GM12878 (cell line): ENCODE data around the gene DEF6. TPM values are rescaled to one million over a fixed set of nuclear protein-coding genes. Genes with fewer than 3 reads are reported as not detected.

Experiments
- ATAC-seq: fragments of 200-7000 bp; cut with Tn5 transposase; 3 replicates; pipeline ENCODE4 v1.9.1; 2020; ENCODE audit warnings: mild to moderate bottlenecking, moderate library complexity
- BruUV-seq: library from RNA; stranded (reverse); fragments of 400-500 nt; replicated peaks from 2 replicates; lab custom pipeline; 2021; lab: Mats Ljungman, UMichigan
- CTCF ChIA-PET: fragments of 300-600 bp; sonication (Branson Sonifier 250); formaldehyde crosslinking; extraction: SDS; loops from one replicate; lab custom pipeline; 2021; ENCODE audit warnings: inconsistent platforms; lab: Yijun Ruan, JAX
- POLR2A ChIA-PET: fragments of 350-600 bp; formaldehyde crosslinking; extraction: SDS; loops from one replicate; lab custom pipeline; 2021; ENCODE audit warnings: inconsistent platforms; lab: Charles Lee
- RAD21 ChIA-PET: fragments of 300-600 bp; sonication (Branson Sonifier 250); formaldehyde crosslinking; loops from one replicate; lab custom pipeline; 2023; ENCODE audit warnings: antibody characterized with exemption; ENCODE audit not compliant: unreplicated experiment; lab: Charles Lee
- SMC1A ChIA-PET: fragments of 300-600 bp; sonication (Branson Sonifier 250); formaldehyde crosslinking; loops from one replicate; lab custom pipeline; 2023; ENCODE audit not compliant: unreplicated experiment, uncharacterized antibody; lab: Charles Lee
- DNase-seq: peaks from one replicate; pipeline ENCODE4 v3.0.0-alpha.2; 2011; ENCODE audit warnings: low read depth, low spot score
- FAIRE-seq: peaks from 3 replicates; lab custom pipeline; 2011; peaks lifted over from hg19 to GRCh38; lab: Jason Lieb, UNC
- H2AFZ ChIP-seq: 2 replicates; pipeline ENCODE4 v1.6.0; 2011; ENCODE audit warnings: low read depth, low read length, control low read depth; ENCODE audit not compliant: control insufficient read depth
- H3K27ac ChIP-seq: 2 replicates; pipeline ENCODE4 v1.5.1; 2011; ENCODE audit warnings: control low read depth; ENCODE audit not compliant: control insufficient read depth, insufficient read depth
- H3K27me3 ChIP-seq, 2 experiments: replicated peaks in 1 of 2; 2 replicates each; pipeline versions ENCODE4 v1.6.0 to v1.6.1; 2011; ENCODE audit warnings: low read length in 1 of 2; ENCODE audit not compliant: control insufficient read depth in 2 of 2, insufficient read depth in 2 of 2
- H3K36me3 ChIP-seq, 2 experiments: 2 replicates each; pipeline ENCODE4 v1.5.1; 2011; ENCODE audit warnings: low read length in 1 of 2; ENCODE audit not compliant: control insufficient read depth in 2 of 2, insufficient read depth in 2 of 2
- H3K4me1 ChIP-seq: 2 replicates; pipeline ENCODE4 v1.6.1; 2011; ENCODE audit warnings: mild to moderate bottlenecking, low read length, moderate library complexity, mixed read lengths; ENCODE audit not compliant: control insufficient read depth, insufficient read depth
- H3K4me2 ChIP-seq: 2 replicates; pipeline ENCODE4 v1.6.0; 2011; ENCODE audit warnings: control low read depth; ENCODE audit not compliant: control insufficient read depth, insufficient read depth
- H3K4me3 ChIP-seq: fragments of 200-600 bp; sonication (generic); 2 replicates; pipeline ENCODE4 v1.5.1; 2016
- H3K79me2 ChIP-seq: 2 replicates; pipeline ENCODE4 v1.6.0; 2011; ENCODE audit warnings: low read length; ENCODE audit not compliant: control insufficient read depth, insufficient read depth
- H3K9ac ChIP-seq: 2 replicates; pipeline ENCODE4 v1.8.0; 2011; ENCODE audit warnings: low read length, control low read depth, mixed read lengths; ENCODE audit not compliant: control insufficient read depth, insufficient read depth
- H3K9me3 ChIP-seq: replicated peaks from 3 replicates; pipeline ENCODE4 v1.5.1; 2011; ENCODE audit warnings: mild to moderate bottlenecking, low read length; ENCODE audit not compliant: control insufficient read depth, insufficient read depth
- H4K20me1 ChIP-seq: 2 replicates; pipeline ENCODE4 v1.6.0; 2011; ENCODE audit not compliant: control insufficient read depth, insufficient read depth
- CHD2 ChIP-seq: IDR thresholded peaks from 2 replicates; pipeline ENCODE4 v1.6.1; 2011; ENCODE audit warnings: low read depth, low read length, improper control_type of control experiment, borderline replicate concordance
- FOS ChIP-seq: IDR thresholded peaks from 3 replicates; pipeline ENCODE4 v1.6.1; 2011; ENCODE audit warnings: borderline replicate concordance; ENCODE audit not compliant: insufficient read length; ENCODE audit errors: extremely low read depth
- FOXM1 ChIP-seq: IDR thresholded peaks from 2 replicates; pipeline ENCODE4 v1.6.1; 2012; ENCODE audit warnings: low read depth, mild to moderate bottlenecking, inconsistent platforms, low read length, moderate library complexity
- IRF5 ChIP-seq: fragments of 450-650 bp; IDR thresholded peaks from 2 replicates; pipeline ENCODE4 v1.6.1; 2017; ENCODE audit warnings: borderline replicate concordance
- MAX ChIP-seq: IDR thresholded peaks from 2 replicates; pipeline ENCODE4 v1.6.1; 2012; ENCODE audit warnings: low read depth, low read length, improper control_type of control experiment
- RAD21 ChIP-seq: IDR thresholded peaks from 2 replicates; pipeline ENCODE4 v1.6.1; 2011; ENCODE audit warnings: mild to moderate bottlenecking, low read depth, low read length, moderate library complexity; ENCODE audit not compliant: insufficient read depth
- RAD51 ChIP-seq: fragments of 450-650 bp; IDR thresholded peaks from 2 replicates; pipeline ENCODE4 v1.6.1; 2016; ENCODE audit warnings: moderate library complexity, mild to moderate bottlenecking, inconsistent platforms
- SMC3 ChIP-seq: IDR thresholded peaks from 2 replicates; pipeline ENCODE4 v1.6.1; 2011; ENCODE audit warnings: low read length, improper control_type of control experiment, borderline replicate concordance
- SPI1 ChIP-seq: IDR thresholded peaks from 2 replicates; pipeline ENCODE4 v1.6.1; 2011; ENCODE audit warnings: low read depth, mild to moderate bottlenecking, low read length, moderate library complexity, borderline replicate concordance; ENCODE audit not compliant: insufficient read depth
- ZBTB33 ChIP-seq: fragments of 450-650 bp; IDR thresholded peaks from 2 replicates; pipeline ENCODE4 v1.6.1; 2017; ENCODE audit warnings: mild to moderate bottlenecking
- WGBS: methylation state at CpG from one replicate; pipeline ENCODE4 v1.1.6; 2016; ENCODE audit warnings: low lambda C conversion rate; ENCODE audit not compliant: insufficient replicate concordance, insufficient coverage; ENCODE audit errors: missing lambda C conversion rate; 5-methylcytosine and 5-hydroxymethylcytosine counted together
- in situ Hi-C: fragments of 300-500 bp; cut with MboI; formaldehyde crosslinking; loops from 9 replicates; pipeline ENCODE4 v1.14.3; 2018; ENCODE audit warnings: mixed read lengths
- intact Hi-C: fragments of 100-400 bp; cut with micrococcal nuclease; formaldehyde crosslinking; loops from one replicate; pipeline ENCODE4 v1.14.2; 2022; ENCODE audit not compliant: unreplicated experiment
- polyA plus RNA-seq, 11 experiments: library from polyadenylated mRNA; depleted of rRNA in 4 of 11; unstranded in 6 of 11; stranded (reverse) in 5 of 11; fragments of >200 nt; fragmentation: Nextera tagmentation in 4 of 11; fragmentation: Illumina TruSeq in 1 of 11; extraction: Ambion mirVana in 4 of 11; extraction: Trizol in 1 of 11; gene quantifications; 1 replicate in 1 of 11; 2 replicates in 10 of 11; pipeline versions ENCODE4 v1.2.1 to v1.2.3, GENCODE V29; 2011 to 2016; ENCODE audit warnings: inconsistent platforms in 2 of 11, missing spikeins in 2 of 11, low read depth in 1 of 11
- total RNA-seq, 4 experiments: library from RNA; depleted of rRNA in 3 of 4; stranded (reverse); fragments of >200 nt in 3 of 4; fragmentation: Illumina TruSeq in 1 of 4; extraction: Trizol in 1 of 4; gene quantifications; 2 replicates each; pipeline versions ENCODE4 v1.2.1 to v1.2.3, GENCODE V29; 2013 to 2021

Gene DEF6
- total and polyA plus RNA-seq, 10 of the 15 experiments (the other 5 are each of a cell fraction or from before 2014, with no cell fraction given), result 3.3 to 69.5 (median 48.8) TPM

GRCh38 chr6:35251949-35252348, 45.7 kb upstream of the DEF6 start:
- in situ Hi-C loops, result no loop called here
- ATAC-seq, result no peak
- SMC1A ChIA-PET, result no interaction called here
- Histone ChIP-seq H3K27ac (no peak overlapping the region), H3K36me3 (no peaks in the 10 kb centered on the region), H4K20me1 (no peaks in the 10 kb centered on the region), H3K4me1 (peaks cover 29% of the 10 kb centered on the region), H3K9ac (no peak overlapping the region), H3K27me3 (no peaks in the 10 kb centered on the region), H3K79me2 (peaks cover 3% of the 10 kb centered on the region; the same call in 1 of the 2 replicates), H2AFZ (no peak overlapping the region), H3K4me2 (no peak overlapping the region), H3K4me3 (no peak overlapping the region), H3K9me3 (no peaks in the 10 kb centered on the region)
- TF ChIP-seq RAD51, result no peak
- peak; percentile 29; the same call in 1 of the 2 replicates for TF ChIP-seq SPI1
- CTCF ChIA-PET, result interaction anchor here (0.6 kb wide), 1 partner anchor 36 kb away, joined by 3 read pairs; no protein-coding TSS in a partner anchor
- intact Hi-C loops, result no loop called here
- WGBS, result 92% methylated on average over 3 of the region's 3 CpGs
- DNase-seq, result no peak
- POLR2A ChIA-PET, result no interaction called here
- RAD21 ChIA-PET, result no interaction called here
- BruUV-seq, result no TSS peak
- no peak for FAIRE-seq

GRCh38 chr6:35253249-35253648, 44.4 kb upstream of the DEF6 start:
- ChIA-PET POLR2A (no interaction called here), RAD21 (no interaction called here), CTCF (interaction anchor here (0.9 kb wide), 1 partner anchor 12 kb away, joined by 3 read pairs; no protein-coding TSS in a partner anchor), SMC1A (no interaction called here)
- no peak for FAIRE-seq
- no peaks in the 10 kb centered on the region for H3K9me3 ChIP-seq
- H3K27ac ChIP-seq, result no peak overlapping the region
- H3K36me3 ChIP-seq, result no peaks in the 10 kb centered on the region
- in situ Hi-C loops, result no loop called here
- no TSS peak for BruUV-seq
- ATAC-seq, result no peak
- 100% methylated on average over 1 of the region's 1 CpG for WGBS
- no peak overlapping the region for H3K9ac ChIP-seq
- H2AFZ ChIP-seq, result no peak overlapping the region
- no peaks in the 10 kb centered on the region for H3K27me3 ChIP-seq
- no peak overlapping the region for H3K4me2 ChIP-seq
- peaks cover 21% of the 10 kb centered on the region for H3K4me1 ChIP-seq
- H3K4me3 ChIP-seq, result no peak overlapping the region
- no peaks in the 10 kb centered on the region for H4K20me1 ChIP-seq
- no peak for DNase-seq
- peaks cover 5% of the 10 kb centered on the region for H3K79me2 ChIP-seq
- intact Hi-C loops, result no loop called here
- TF ChIP-seq MAX, result no peak
- TF ChIP-seq IRF5, result no peak
- no peak for TF ChIP-seq CHD2
- no peak for TF ChIP-seq FOS
- TF ChIP-seq SMC3, result no peak
- TF ChIP-seq ZBTB33, result no peak
- TF ChIP-seq RAD21, result no peak
- no peak for TF ChIP-seq FOXM1
